GM23338 (cell line): ENCODE results near the gene FLVCR1. TPM values are rescaled to one million over a fixed set of nuclear protein-coding genes. Genes with fewer than 3 reads are reported as not detected.

Source experiments
- ATAC-seq: fragments of 200-7000 bp; cut with Tn5 transposase; 3 replicates; pipeline ENCODE4 v1.9.1; 2020
- DNase-seq: peaks from one replicate; pipeline ENCODE4 v3.0.0-alpha.2; 2015; ENCODE audit warnings: low spot score
- H2AFZ ChIP-seq: fragments of 200-600 bp; sonication (generic); 2 replicates; pipeline ENCODE4 v1.8.0; 2016; ENCODE audit warnings: antibody characterized with exemption, mild to moderate bottlenecking, moderate library complexity
- H3F3A ChIP-seq: fragments of 200-600 bp; sonication (generic); replicated peaks from 2 replicates; pipeline ENCODE4 v1.8.0; 2017; ENCODE audit warnings: antibody characterized with exemption, mixed run types, low read depth
- H3K27ac ChIP-seq: fragments of 200-600 bp; sonication (generic); 2 replicates; pipeline ENCODE4 v1.6.1; 2016; ENCODE audit warnings: low read depth
- H3K27me3 ChIP-seq: fragments of 200-600 bp; sonication (generic); 2 replicates; pipeline ENCODE4 v1.8.0; 2016; ENCODE audit warnings: mild to moderate bottlenecking, mixed run types, moderate library complexity; ENCODE audit not compliant: insufficient read depth
- H3K36me3 ChIP-seq: fragments of 200-600 bp; sonication (generic); 2 replicates; pipeline ENCODE4 v1.8.0; 2016; ENCODE audit warnings: mild to moderate bottlenecking; ENCODE audit not compliant: insufficient read depth
- H3K4me1 ChIP-seq: fragments of 200-600 bp; sonication (generic); 2 replicates; pipeline ENCODE4 v1.8.0; 2016; ENCODE audit warnings: mild to moderate bottlenecking, moderate library complexity; ENCODE audit not compliant: insufficient read depth
- H3K4me2 ChIP-seq: fragments of 200-600 bp; sonication (generic); 2 replicates; pipeline ENCODE4 v1.7.1; 2017; ENCODE audit warnings: mixed run types
- H3K4me3 ChIP-seq: fragments of 200-600 bp; sonication (generic); 2 replicates; pipeline ENCODE4 v1.6.1; 2016; ENCODE audit warnings: mixed run types
- H3K79me2 ChIP-seq: fragments of 200-600 bp; sonication (generic); replicated peaks from 2 replicates; pipeline ENCODE4 v1.8.0; 2017; ENCODE audit warnings: mild to moderate bottlenecking; ENCODE audit not compliant: insufficient read depth
- H3K9me2 ChIP-seq: fragments of 200-600 bp; sonication (generic); 2 replicates; pipeline ENCODE4 v1.8.0; 2017; ENCODE audit not compliant: insufficient read depth
- H4K20me1 ChIP-seq: fragments of 200-600 bp; sonication (generic); replicated peaks from 2 replicates; pipeline ENCODE4 v1.8.0; 2017; ENCODE audit warnings: mild to moderate bottlenecking; ENCODE audit not compliant: insufficient read depth
- H3K27ac Mint-ChIP-seq: 2 replicates; pipeline ENCODE4 v1.8.0; 2020; ENCODE audit warnings: inconsistent platforms, mild to moderate bottlenecking, moderate library complexity, mixed read lengths
- H3K27me3 Mint-ChIP-seq: 3 replicates; pipeline ENCODE4 v1.8.0; 2022; ENCODE audit warnings: low read depth, mild to moderate bottlenecking, moderate library complexity, mixed read lengths, inconsistent platforms; ENCODE audit not compliant: insufficient read depth, poor library complexity
- H3K36me3 Mint-ChIP-seq: 3 replicates; pipeline ENCODE4 v1.8.0; 2021; ENCODE audit warnings: low read depth, mild to moderate bottlenecking, inconsistent platforms, moderate library complexity, mixed read lengths
- H3K4me1 Mint-ChIP-seq: 3 replicates; pipeline ENCODE4 v1.8.0; 2020; ENCODE audit warnings: mild to moderate bottlenecking, inconsistent platforms, mixed read lengths
- H3K4me3 Mint-ChIP-seq: 3 replicates; pipeline ENCODE4 v1.8.0; 2021; ENCODE audit warnings: moderate library complexity, mild to moderate bottlenecking, inconsistent platforms, mixed read lengths
- H3K9me3 Mint-ChIP-seq: 3 replicates; pipeline ENCODE4 v1.8.0; 2020; ENCODE audit warnings: moderate library complexity, mild to moderate bottlenecking, inconsistent platforms, mixed read lengths
- CREB1 ChIP-seq: fragments of 250-450 bp; sonication (Bioruptor Pico); IDR thresholded peaks from 2 replicates; pipeline ENCODE4 v1.5.0; 2020; ENCODE audit warnings: low read depth, mild to moderate bottlenecking, moderate library complexity
- CTCF ChIP-seq, 2 experiments: fragments of 200-600 bp in 1 of 2; sonication (generic) in 1 of 2; conservative IDR thresholded peaks; 2 replicates each; pipeline versions ENCODE4 v1.5.1 to v1.6.1; 2016 to 2017; ENCODE audit warnings: antibody characterized with exemption in 2 of 2, low read depth in 2 of 2, mild to moderate bottlenecking in 2 of 2, moderate library complexity in 1 of 2
- EZH2 ChIP-seq: fragments of 200-600 bp; sonication (generic); IDR thresholded peaks from one replicate; pipeline ENCODE4 v1.8.0; 2017; ENCODE audit warnings: antibody characterized with exemption, mild to moderate bottlenecking, low read depth; ENCODE audit not compliant: unreplicated experiment
- EZH2phosphoT487 ChIP-seq: fragments of 200-600 bp; sonication (generic); IDR thresholded peaks from one replicate; pipeline ENCODE4 v1.8.1; 2018; ENCODE audit warnings: antibody characterized with exemption; ENCODE audit not compliant: unreplicated experiment
- JUNB ChIP-seq: IDR thresholded peaks from one replicate; pipeline ENCODE4 v1.6.1; 2016; ENCODE audit warnings: antibody characterized with exemption; ENCODE audit not compliant: unreplicated experiment
- POLR2AphosphoS5 ChIP-seq: IDR thresholded peaks from 2 replicates; pipeline ENCODE4 v1.6.1; 2016; ENCODE audit warnings: antibody characterized with exemption, low read depth
- STAT1 ChIP-seq: IDR thresholded peaks from one replicate; pipeline ENCODE4 v1.6.1; 2016; ENCODE audit warnings: antibody characterized with exemption; ENCODE audit not compliant: unreplicated experiment
- ZNF114 ChIP-seq: fragments of 250-450 bp; sonication (Bioruptor Pico); IDR thresholded peaks from 2 replicates; pipeline ENCODE4 v1.5.0; 2020; ENCODE audit warnings: mild to moderate bottlenecking, moderate library complexity
- ZNF331 ChIP-seq: fragments of 250-450 bp; sonication (Bioruptor Pico); IDR thresholded peaks from 2 replicates; pipeline ENCODE4 v1.5.0; 2020; ENCODE audit warnings: low read depth, mild to moderate bottlenecking, moderate library complexity
- ZNF462 ChIP-seq: fragments of 250-450 bp; sonication (Bioruptor Pico); IDR thresholded peaks from 2 replicates; pipeline ENCODE4 v1.5.0; 2020; ENCODE audit warnings: mild to moderate bottlenecking, moderate library complexity
- polyA plus RNA-seq: library from polyadenylated mRNA; unstranded; fragments of >200 nt; fragmentation: Nextera tagmentation; extraction: Ambion mirVana; gene quantifications from 2 replicates; pipeline ENCODE4 v1.2.1, GENCODE V29; 2016
- total RNA-seq: library from RNA; depleted of rRNA; stranded (reverse); fragments of >200 nt; shearing (Covaris generic); gene quantifications from 2 replicates; pipeline ENCODE4 v1.2.3, GENCODE V29; 2014
- TF ChIP-seq, protein P1 (sequence below): IDR thresholded peaks from 2 replicates; pipeline ENCODE4 v1.6.1; 2016; ENCODE audit warnings: antibody characterized with exemption

FLVCR1 gene
- total and polyA plus RNA-seq, 2 experiments from 2014 or later, result 60.5 to 93.5 TPM

- TF ChIP-seq JUNB (no peak), POLR2AphosphoS5 (no peak), EZH2 (no peak), ZNF114 (CRISPR knock-in tag) (no peak), STAT1 (no peak), CREB1 (CRISPR knock-in tag) (no peak), EZH2phosphoT487 (no peak), CTCF (conservative IDR thresholded peaks at IDR 0.05; ENCODE audit: low read depth in 2 of 2) (no peak)
- TF ChIP-seq, protein P1, sequence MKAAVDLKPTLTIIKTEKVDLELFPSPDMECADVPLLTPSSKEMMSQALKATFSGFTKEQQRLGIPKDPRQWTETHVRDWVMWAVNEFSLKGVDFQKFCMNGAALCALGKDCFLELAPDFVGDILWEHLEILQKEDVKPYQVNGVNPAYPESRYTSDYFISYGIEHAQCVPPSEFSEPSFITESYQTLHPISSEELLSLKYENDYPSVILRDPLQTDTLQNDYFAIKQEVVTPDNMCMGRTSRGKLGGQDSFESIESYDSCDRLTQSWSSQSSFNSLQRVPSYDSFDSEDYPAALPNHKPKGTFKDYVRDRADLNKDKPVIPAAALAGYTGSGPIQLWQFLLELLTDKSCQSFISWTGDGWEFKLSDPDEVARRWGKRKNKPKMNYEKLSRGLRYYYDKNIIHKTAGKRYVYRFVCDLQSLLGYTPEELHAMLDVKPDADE, result no peak
These were observed 33.9 kb upstream of the FLVCR1 start (continued) for GRCh38 chr1:212824201-212824600.

DNA sequence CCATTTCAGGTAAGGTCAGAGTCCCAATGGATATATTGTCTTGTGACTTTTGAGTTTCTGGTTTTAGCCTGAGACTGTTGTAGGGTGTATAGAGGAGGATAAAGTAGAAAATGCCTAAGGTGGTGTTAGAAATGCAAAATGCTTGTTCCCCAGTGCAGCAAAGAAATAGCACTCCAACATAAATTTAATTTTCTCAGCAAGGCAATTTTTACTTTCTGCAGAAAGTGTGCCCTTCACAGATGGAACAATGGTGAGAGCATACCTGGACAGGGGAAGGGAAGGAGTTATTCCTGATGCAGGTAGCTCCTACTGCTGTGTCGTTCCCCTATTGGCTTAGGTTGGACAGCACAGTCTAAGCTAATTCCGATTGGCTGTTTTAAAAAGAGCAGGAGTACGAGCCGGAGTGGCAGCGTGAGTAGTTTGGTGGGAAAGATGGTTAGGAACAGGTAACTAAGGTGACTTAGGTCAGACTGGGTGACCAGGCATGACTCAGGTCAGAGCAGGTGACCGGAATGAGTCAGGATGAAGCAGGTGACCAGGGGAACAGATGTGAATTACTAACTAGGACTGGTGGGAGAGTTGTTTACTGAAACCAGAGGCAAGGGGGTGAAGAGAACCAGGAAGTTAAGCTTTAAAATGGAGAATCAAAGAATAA is 32.1 kb upstream of the FLVCR1 start:
- no peaks in the 10 kb centered on the region for H3K4me1 Mint-ChIP-seq
- no peaks in the 10 kb centered on the region for H3K79me2 ChIP-seq
- DNase-seq (no peak), ATAC-seq (no peak)
- no peaks in the 10 kb centered on the region for H3K9me2 ChIP-seq
- no peaks in the 10 kb centered on the region for H3K4me1 ChIP-seq
- no peaks in the 10 kb centered on the region for H3F3A ChIP-seq
- H3K4me3 Mint-ChIP-seq, result no peak overlapping the region
- no peaks in the 10 kb centered on the region for H3K27me3 ChIP-seq
- H3K36me3 Mint-ChIP-seq, result peaks cover 35% of the 10 kb centered on the region
- H3K36me3 ChIP-seq, result peaks cover 12% of the 10 kb centered on the region; the same call in 1 of the 2 replicates
- H4K20me1 ChIP-seq, result no peaks in the 10 kb centered on the region
- H3K4me3 ChIP-seq, result no peak overlapping the region
- peaks cover 6% of the 10 kb centered on the region for H3K27me3 Mint-ChIP-seq
- no peak overlapping the region for H3K4me2 ChIP-seq
- peaks cover 46% of the 10 kb centered on the region for H3K9me3 Mint-ChIP-seq
- no peak overlapping the region for H3K27ac ChIP-seq
- no peak overlapping the region; the same call in 1 of the 2 replicates for H3K27ac Mint-ChIP-seq
- no peak overlapping the region for H2AFZ ChIP-seq
- TF ChIP-seq ZNF114 (CRISPR knock-in tag) (no peak), ZNF462 (CRISPR knock-in tag) (no peak), ZNF331 (no peak), EZH2phosphoT487 (no peak)
- TF ChIP-seq, protein P1, result no peak
